Prostate gland (tissue), 2 donors: ENCODE data around the gene MRPL23. TPM values are rescaled to one million over a fixed set of nuclear protein-coding genes. Genes with fewer than 3 reads are reported as not detected.

Experiments used
- microRNA counts, 2 donors: library from miRNA; unstranded; fragments of <30 nt; microRNA quantifications; one replicate each; lab custom pipeline; 2016 to 2017
- small RNA-seq, 2 donors: library from RNA; depleted of rRNA; stranded (forward); fragments of <200 nt; gene quantifications; one replicate each; pipeline ENCODE3, GENCODE V24; 2016
- total RNA-seq, 2 donors: library from RNA; depleted of rRNA; stranded (reverse); fragments of >200 nt; gene quantifications; one replicate each; pipeline ENCODE4 v1.1.0, GENCODE V29; 2016

Gene MRPL23
- total RNA-seq, 2 donors from 2014 or later = 155 to 162 TPM

MicroRNA genes within 50 kb of the gene (microRNA counts, 767-probe panel; counts per million panel counts)
- microRNA hsa-miR-675-5p (lab: Ali Mortazavi, UCI) = 0 to 431 counts per million in 2 donors

Small RNAs within 50 kb of the gene (small RNA-seq; reads per million reads assigned to genes)
- 0 reads per million in 2 donors for gene RF01972
- 0 reads per million in 2 donors for gene RF01973

Other genes starting within 250 kb of the MRPL23 start
- 1 to 10 TPM; 2.6 to 3.1 TPM for gene IFITM10, start 196.7 kb upstream of the MRPL23 start, total RNA-seq
- gene CTSD, start 183.4 kb upstream of the MRPL23 start, total RNA-seq = 100 to 1,000 TPM; 497 to 983 TPM
- gene SYT8, start 112.3 kb upstream of the MRPL23 start, total RNA-seq = 1 to 10 TPM; 1.7 to 4.1 TPM
- 1 to 10 TPM in 1 of 2 donors, not detected in 1; 5.5 TPM for gene TNNI2, start 108.4 kb upstream of the MRPL23 start, total RNA-seq
- gene LSP1, start 94.2 kb upstream of the MRPL23 start, total RNA-seq = 10 to 100 TPM in 1 of 2 donors, 1 to 10 TPM in 1; 6.7 to 11.6 TPM
- gene PRR33, start 55.4 kb upstream of the MRPL23 start, total RNA-seq = under 1 TPM in 1 of 2 donors, not detected in 1; 0.17 TPM
- gene TNNT3, start 27.6 kb upstream of the MRPL23 start, total RNA-seq = 1 to 10 TPM; 4.5 to 8.4 TPM
- 100 to 1,000 TPM; 126 to 163 TPM for gene H19, start 50.5 kb downstream of the MRPL23 start, total RNA-seq
- 10 to 100 TPM in 1 of 2 donors, 1 to 10 TPM in 1; 4.1 to 80.7 TPM for gene IGF2, start 192.1 kb downstream of the MRPL23 start, total RNA-seq
- not detected for gene INS, start 213.9 kb downstream of the MRPL23 start, total RNA-seq
- 1 to 10 TPM in 1 of 2 donors, not detected in 1; 2.4 TPM for gene TH, start 224.5 kb downstream of the MRPL23 start, total RNA-seq